ENCODE results near the gene SMARCD2. TPM values are rescaled to one million over a fixed set of nuclear protein-coding genes. Genes with fewer than 3 reads are reported as not detected.

Gene SMARCD2
- total and polyA plus RNA-seq, 2 of the 13 experiments (the other 11 are each of a cell fraction or from before 2014, with no cell fraction given), result 122 to 150 TPM

- TF ChIP-seq TP53 (CRISPR knock-in tag; conservative IDR thresholded peaks at IDR 0.05) (peak; percentile 28; the same call in 1 of the 2 replicates), NPAS2 (CRISPR knock-in tag; IDR thresholded peaks at IDR 0.05; ENCODE audit: borderline replicate concordance) (no peak), HNRNPUL1 (IDR thresholded peaks at IDR 0.05; ENCODE audit: low read depth, low read length) (no peak), DNMT1 (CRISPR knock-in tag; IDR thresholded peaks at IDR 0.05) (no peak), ZNF574 (CRISPR knock-in tag; IDR thresholded peaks at IDR 0.05) (no peak), ZBTB3 (CRISPR knock-in tag; IDR thresholded peaks at IDR 0.05; ENCODE audit: borderline replicate concordance, low read depth) (no peak), TRIM24 (CRISPR knock-in tag; IDR thresholded peaks at IDR 0.05) (no peak), ZNF275 (CRISPR knock-in tag; IDR thresholded peaks at IDR 0.05; ENCODE audit: borderline replicate concordance) (no peak), POLR2G (IDR thresholded peaks at IDR 0.05; ENCODE audit: low read depth, low read length) (no peak), HDAC6 (IDR thresholded peaks at IDR 0.05; ENCODE audit: low read depth, low read length) (no peak), GPBP1L1 (CRISPR knock-in tag; IDR thresholded peaks at IDR 0.05) (no peak), CREB1 (IDR thresholded peaks at IDR 0.05) (no peak), CREB1 (CRISPR knock-in tag; IDR thresholded peaks at IDR 0.05) (no peak), PCBP1 (IDR thresholded peaks at IDR 0.05; ENCODE audit: borderline replicate concordance, low read depth, low read length) (no peak), ZNF205 (CRISPR knock-in tag; IDR thresholded peaks at IDR 0.05) (0 out of 2 replicates have a peak, but pooled peaks have one; percentile 6), HMGA1 (CRISPR knock-in tag; conservative IDR thresholded peaks at IDR 0.05) (no peak), DZIP1 (CRISPR knock-in tag; IDR thresholded peaks at IDR 0.05) (no peak)
Observed at GRCh38 chr17:63827801-63828221, 14.7 kb downstream of the SMARCD2 start (continued).
